ENCODE results near the gene GRIA1. TPM values are rescaled to one million over a fixed set of nuclear protein-coding genes. Genes with fewer than 3 reads are reported as not detected.

GRIA1 gene
- total RNA-seq, 1 donor from 2014 or later: 1.6 TPM

- H3K4me3 Mint-ChIP-seq: no peak overlapping the region
- H3K27ac Mint-ChIP-seq (ENCODE audit: unreplicated experiment): no peak overlapping the region
- H3K9me3 Mint-ChIP-seq: peaks cover 4% of the 10 kb centered on the region
- no peak for TF ChIP-seq CTCF (conservative IDR thresholded peaks at IDR 0.05)
- no peak for DNase-seq (ENCODE audit: low read depth, low spot score)
- H3K36me3 Mint-ChIP-seq (ENCODE audit: low read depth): no peaks in the 10 kb centered on the region
- no peaks in the 10 kb centered on the region for H3K27me3 Mint-ChIP-seq (ENCODE audit: low read depth)
- H3K4me1 Mint-ChIP-seq: peaks cover 15% of the 10 kb centered on the region
Measured at GRCh38 chr5:153467546-153467945, 22.9 kb upstream of the GRIA1 start.

GRCh38 chr5:153469423-153469822, 21.0 kb upstream of the GRIA1 start:
- no peak overlapping the region for H3K27ac Mint-ChIP-seq (ENCODE audit: unreplicated experiment)
- H3K27me3 Mint-ChIP-seq (ENCODE audit: low read depth): no peaks in the 10 kb centered on the region
- no peaks in the 10 kb centered on the region for H3K36me3 Mint-ChIP-seq (ENCODE audit: low read depth)
- peaks cover 6% of the 10 kb centered on the region for H3K9me3 Mint-ChIP-seq
- no peak for TF ChIP-seq CTCF (conservative IDR thresholded peaks at IDR 0.05)
- no peak for DNase-seq (ENCODE audit: low read depth, low spot score)
- H3K4me3 Mint-ChIP-seq: no peak overlapping the region
- peaks cover 6% of the 10 kb centered on the region for H3K4me1 Mint-ChIP-seq

- no peak overlapping the region for H3K27ac Mint-ChIP-seq (ENCODE audit: unreplicated experiment)
- no peaks in the 10 kb centered on the region for H3K36me3 Mint-ChIP-seq (ENCODE audit: low read depth)
- H3K9me3 Mint-ChIP-seq: peaks cover 10% of the 10 kb centered on the region
- TF ChIP-seq CTCF (conservative IDR thresholded peaks at IDR 0.05): no peak
- H3K27me3 Mint-ChIP-seq (ENCODE audit: low read depth): no peaks in the 10 kb centered on the region
- peaks cover 6% of the 10 kb centered on the region for H3K4me1 Mint-ChIP-seq
- DNase-seq (ENCODE audit: low read depth, low spot score): no peak
- no peak overlapping the region for H3K4me3 Mint-ChIP-seq
Measured at GRCh38 chr5:153470736-153471135, 19.7 kb upstream of the GRIA1 start.

GRCh38 chr5:153476767-153477166, 13.7 kb upstream of the GRIA1 start:
- H3K4me1 Mint-ChIP-seq: no peaks in the 10 kb centered on the region
- no peak for TF ChIP-seq CTCF (conservative IDR thresholded peaks at IDR 0.05)
- H3K36me3 Mint-ChIP-seq (ENCODE audit: low read depth): no peaks in the 10 kb centered on the region
- H3K27me3 Mint-ChIP-seq (ENCODE audit: low read depth): no peaks in the 10 kb centered on the region
- DNase-seq (ENCODE audit: low read depth, low spot score): no peak
- peaks cover 11% of the 10 kb centered on the region for H3K9me3 Mint-ChIP-seq
- no peak overlapping the region for H3K4me3 Mint-ChIP-seq
- no peak overlapping the region for H3K27ac Mint-ChIP-seq (ENCODE audit: unreplicated experiment)

GRCh38 chr5:153480401-153480800, 10.1 kb upstream of the GRIA1 start:
- peaks cover 4% of the 10 kb centered on the region for H3K27me3 Mint-ChIP-seq (ENCODE audit: low read depth)
- no peak overlapping the region for H3K4me3 Mint-ChIP-seq
- no peak for TF ChIP-seq CTCF (conservative IDR thresholded peaks at IDR 0.05)
- no peak for DNase-seq (ENCODE audit: low read depth, low spot score)
- no peak overlapping the region for H3K27ac Mint-ChIP-seq (ENCODE audit: unreplicated experiment)
- H3K9me3 Mint-ChIP-seq: peaks cover 2% of the 10 kb centered on the region
- H3K4me1 Mint-ChIP-seq: no peaks in the 10 kb centered on the region
- H3K36me3 Mint-ChIP-seq (ENCODE audit: low read depth): no peaks in the 10 kb centered on the region

- no peak for DNase-seq (ENCODE audit: low read depth, low spot score)
- Mint-ChIP-seq H3K27me3 (ENCODE audit: low read depth) (peaks cover 10% of the 10 kb centered on the region), H3K27ac (ENCODE audit: unreplicated experiment) (no peak overlapping the region), H3K9me3 (peaks cover 2% of the 10 kb centered on the region), H3K4me3 (no peak overlapping the region), H3K36me3 (ENCODE audit: low read depth) (no peaks in the 10 kb centered on the region), H3K4me1 (no peaks in the 10 kb centered on the region)
- TF ChIP-seq CTCF (conservative IDR thresholded peaks at IDR 0.05): no peak
Measured at GRCh38 chr5:153483482-153483881, 7.0 kb upstream of the GRIA1 start.
